HUDEP-2 (cell line): ENCODE data around the gene FGD2.

Experiments used
- DNase-seq, 76 experiments: peaks; one replicate each; lab custom pipeline; 2025; ENCODE audit not compliant: unreplicated experiment in 76 of 76; lab: John Stamatoyannopoulos, UW

FGD2 gene

DNA sequence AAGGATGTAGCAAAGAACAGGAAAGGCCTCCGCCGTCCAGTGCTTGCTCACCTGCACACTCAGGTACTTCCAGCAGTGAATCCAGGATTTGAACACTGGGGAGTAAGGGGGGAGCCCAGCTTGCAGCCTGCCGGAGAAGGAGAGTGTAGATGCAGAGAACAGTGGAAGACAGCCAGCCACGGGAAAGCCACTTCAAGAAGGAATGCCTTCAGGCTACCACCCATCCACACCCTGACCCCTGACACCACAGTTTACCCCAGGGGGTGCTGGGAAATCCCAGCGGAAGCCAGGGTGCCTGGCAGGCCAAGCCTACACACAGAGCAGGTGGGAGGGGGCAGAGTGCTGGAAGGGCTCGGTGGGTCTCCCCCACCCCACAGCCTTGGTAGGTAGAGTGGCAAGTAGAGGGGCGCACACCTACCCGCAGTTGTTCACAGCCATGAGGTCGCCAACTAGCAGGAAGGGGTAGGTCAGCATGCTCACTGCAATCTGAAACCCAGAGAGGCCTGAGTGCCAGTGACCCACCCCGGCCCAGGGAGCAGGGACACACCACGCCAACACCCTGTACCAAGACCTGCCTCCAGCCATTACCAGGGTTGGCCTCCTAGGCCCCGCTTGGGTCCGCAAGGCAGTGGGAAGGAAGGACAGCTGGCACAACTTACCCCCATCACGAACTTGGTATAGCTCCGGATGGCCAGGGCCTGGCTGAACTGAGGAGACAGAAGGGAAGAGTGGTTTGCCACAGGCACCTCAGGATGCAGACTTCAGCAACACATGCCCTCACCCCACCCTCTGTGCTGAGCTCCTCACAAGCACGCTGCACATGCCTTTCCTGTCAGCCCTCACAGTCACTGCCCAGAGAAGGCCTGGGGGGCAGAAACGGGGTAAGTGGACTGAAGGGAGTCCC lies 35.2 kb upstream of the FGD2 start:
- no peak for DNase-seq

DNA sequence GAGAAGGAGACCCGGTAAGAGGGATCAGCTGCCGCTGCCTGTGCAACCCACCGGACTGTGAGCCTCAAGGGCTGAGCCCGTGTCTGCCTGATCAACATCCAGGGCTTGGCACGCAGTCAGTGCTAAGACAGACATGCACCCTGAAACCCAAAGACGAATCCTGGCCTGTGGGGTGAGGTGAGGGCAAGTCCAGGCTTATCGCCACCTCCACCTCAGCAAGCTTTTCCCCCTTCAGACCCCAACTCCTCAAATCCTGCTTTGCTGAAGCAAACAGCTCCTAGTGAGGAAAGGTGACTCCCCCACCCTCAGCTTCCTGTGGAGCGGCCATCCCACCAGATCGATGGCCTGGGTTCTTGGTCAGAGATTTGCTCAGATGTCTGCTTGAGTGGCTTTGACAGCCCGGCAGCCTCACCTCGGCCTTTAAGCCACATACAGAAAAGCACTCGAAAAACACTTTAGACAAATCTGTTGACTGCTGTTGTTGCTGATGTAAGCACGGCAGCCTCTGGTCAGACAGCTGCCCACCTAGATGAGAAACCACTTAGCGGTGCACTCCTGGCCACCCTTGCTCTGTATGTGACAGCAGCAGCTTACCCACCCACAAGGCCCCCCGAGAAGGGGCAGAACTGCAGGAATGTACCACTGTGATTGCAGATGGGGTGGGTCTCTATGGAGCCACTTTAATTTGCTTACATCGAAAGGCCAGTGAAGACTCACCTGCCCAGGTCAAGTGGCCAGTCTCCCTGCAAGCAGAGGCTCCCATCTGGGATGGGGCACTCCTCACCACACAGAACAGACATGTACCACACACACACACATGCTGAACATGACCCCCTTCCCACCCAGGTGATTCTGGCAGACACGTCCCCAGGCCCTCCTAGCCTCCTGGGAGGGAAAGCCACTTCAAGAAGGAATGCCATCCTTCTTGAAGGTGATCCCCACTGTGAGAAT lies 34.3 kb upstream of the FGD2 start:
- DNase-seq: no peak

- DNase-seq: no peak
Observed at GRCh38 chr6:36971921-36972673, 33.4 kb upstream of the FGD2 start.

- DNase-seq: no peak
Observed at GRCh38 chr6:36973190-36973589, 32.3 kb upstream of the FGD2 start.

- DNase-seq: no peak
Observed at GRCh38 chr6:36973647-36974046, 31.8 kb upstream of the FGD2 start.

DNA sequence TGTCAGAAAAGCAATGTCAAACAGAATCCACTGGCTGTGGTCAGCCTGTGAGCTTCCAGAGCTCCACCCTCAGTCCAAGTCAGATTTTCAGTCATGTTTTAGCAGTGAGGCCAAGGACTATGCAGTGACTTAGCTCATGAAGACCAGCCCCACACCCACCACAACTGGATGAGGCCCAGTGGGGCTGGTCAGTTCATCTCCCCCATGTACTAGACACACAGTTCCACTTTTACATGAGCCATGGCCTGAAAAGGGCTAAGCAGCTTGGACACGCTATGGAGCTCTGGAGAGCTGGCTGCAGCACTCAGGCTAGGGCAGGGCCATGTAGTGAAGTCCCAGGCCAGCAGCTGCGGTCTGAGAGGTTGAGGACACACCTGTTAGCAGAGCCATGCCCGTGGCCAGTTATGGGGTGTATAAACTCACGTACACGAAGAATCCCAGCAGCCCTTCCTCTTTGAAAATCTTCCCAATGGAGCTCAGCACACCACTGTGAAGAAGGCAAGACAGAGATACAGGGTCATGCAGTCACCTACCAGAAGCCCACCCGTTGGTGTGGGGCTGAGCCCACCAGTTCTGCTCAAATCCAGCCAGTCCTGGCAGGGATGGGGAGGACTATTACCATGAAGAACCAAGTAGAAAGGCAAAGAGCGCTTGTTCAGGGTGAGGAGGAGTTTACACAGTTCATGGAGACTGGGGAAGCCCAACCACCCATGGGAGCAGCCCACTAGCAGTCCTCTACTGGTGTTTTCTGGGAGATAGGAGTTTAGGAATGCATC lies 30.0 kb upstream of the FGD2 start:
- DNase-seq: peak in 1 of 76 experiments; percentile 49

GRCh38 chr6:36976007-36976264 lies 29.5 kb upstream of the FGD2 start:
- peak in 72 of 76 experiments; percentile 43 to 89 (median 72) for DNase-seq

- no peak for DNase-seq
Observed at GRCh38 chr6:36976509-36976908, 28.9 kb upstream of the FGD2 start.

DNA sequence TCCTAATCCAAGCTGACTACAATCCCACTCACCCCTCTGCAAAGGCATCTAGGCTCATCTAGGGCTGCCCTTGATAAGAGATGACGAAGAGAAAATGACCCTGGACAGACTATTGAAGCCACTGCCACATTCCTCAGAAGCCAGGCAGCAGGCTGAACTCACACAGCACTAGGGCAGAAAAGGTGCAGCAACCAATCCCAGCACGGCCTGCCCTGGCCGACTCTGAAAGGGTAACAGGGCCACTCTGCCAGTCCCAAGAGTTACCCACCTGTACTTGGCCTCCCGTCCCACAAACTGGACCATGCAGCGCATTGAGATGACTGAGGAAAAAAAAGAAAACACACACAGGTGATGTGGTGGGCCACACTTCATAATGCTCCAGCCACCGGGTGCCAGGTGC lies 28.5 kb upstream of the FGD2 start:
- no peak for DNase-seq

DNA sequence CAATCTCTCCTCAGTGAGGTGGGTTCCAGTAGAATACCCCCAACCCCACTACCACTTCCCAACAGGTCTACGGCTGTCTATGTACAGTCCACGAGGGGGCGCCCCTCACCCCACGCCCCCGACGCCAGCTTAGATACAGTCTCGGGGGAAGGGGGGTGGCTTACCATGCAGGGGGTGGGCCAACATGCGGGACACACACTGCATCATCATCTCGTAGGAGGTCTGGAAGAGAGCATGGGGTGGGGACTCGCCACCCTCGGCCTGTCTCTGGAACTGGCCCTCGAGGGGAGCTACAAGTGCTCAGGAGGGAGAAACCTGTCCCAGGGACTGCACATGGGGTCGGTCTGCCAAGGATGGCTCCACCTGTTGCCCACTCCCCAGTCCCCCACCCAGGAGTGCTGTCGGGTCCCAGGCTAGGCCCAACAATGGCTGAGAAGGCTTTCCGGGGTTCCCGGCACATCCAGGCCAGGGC lies 27.9 kb upstream of the FGD2 start:
- no peak for DNase-seq

GRCh38 chr6:36978421-36979346 lies 26.8 kb upstream of the FGD2 start:
- peak in 47 of 76 experiments; percentile 10 to 73 (median 36) for DNase-seq

DNA sequence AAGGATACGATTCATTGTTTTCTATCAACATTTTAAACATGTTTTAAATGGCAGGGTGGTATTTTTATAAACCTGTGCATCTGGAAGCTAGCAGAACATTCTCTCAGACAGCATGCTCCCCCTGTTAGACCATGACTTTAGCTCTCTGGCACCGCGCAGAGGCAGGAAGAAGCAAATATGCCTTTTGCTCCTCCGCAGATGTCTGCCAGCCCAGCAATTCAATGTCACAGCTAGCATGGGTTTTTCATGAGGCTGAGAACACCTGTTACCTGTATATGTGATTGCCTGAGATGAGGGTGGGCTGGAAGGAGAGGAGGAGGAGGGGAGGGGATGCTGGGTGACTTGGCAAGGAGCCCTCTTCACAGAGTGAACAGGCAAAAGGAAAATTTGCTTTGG lies 26.1 kb upstream of the FGD2 start:
- DNase-seq: peak in 52 of 76 experiments; percentile 7 to 66 (median 37)

DNA sequence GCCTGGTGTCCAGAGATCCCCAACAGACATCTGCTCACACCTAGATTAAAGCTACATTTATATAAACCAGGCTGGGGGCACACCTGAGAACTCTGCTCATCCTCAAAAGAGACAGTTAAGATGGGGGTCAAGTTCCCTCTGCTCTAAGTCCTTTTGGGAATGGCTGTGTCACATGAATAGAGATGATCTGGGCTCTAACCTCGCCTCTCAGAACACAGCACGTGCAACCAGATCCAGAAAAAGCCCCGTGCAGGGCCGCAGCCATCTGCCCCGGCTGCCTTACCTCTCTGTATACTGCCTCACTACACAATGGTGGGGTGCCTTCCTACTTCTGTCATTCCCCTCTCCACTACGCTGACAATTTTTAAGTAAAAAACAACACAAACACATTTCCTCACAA lies 25.3 kb upstream of the FGD2 start:
- no peak for DNase-seq

- DNase-seq: no peak
Observed at GRCh38 chr6:36980876-36981619, 24.4 kb upstream of the FGD2 start.

DNA sequence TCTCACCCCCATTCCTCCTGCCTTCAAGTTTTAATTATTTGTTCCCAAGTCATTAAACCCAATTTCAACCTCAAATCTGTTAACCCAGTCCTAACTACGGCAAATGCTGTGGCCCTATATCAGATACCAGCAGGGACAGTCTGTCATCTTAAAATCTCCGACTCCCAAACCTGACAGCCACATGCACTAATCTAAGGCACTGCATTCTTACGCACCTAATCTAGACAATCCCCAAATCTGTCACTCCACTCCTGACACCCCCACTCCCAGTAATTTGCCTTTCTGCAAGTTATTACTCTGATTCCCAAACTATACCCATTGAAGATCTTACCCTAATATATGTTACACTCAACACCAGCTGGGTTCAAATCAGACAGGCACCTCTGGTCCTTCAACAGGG lies 21.9 kb upstream of the FGD2 start:
- DNase-seq: no peak

- peak in 1 of 76 experiments; percentile 21 for DNase-seq
Observed at GRCh38 chr6:36984581-36985416, 20.7 kb upstream of the FGD2 start.

DNA sequence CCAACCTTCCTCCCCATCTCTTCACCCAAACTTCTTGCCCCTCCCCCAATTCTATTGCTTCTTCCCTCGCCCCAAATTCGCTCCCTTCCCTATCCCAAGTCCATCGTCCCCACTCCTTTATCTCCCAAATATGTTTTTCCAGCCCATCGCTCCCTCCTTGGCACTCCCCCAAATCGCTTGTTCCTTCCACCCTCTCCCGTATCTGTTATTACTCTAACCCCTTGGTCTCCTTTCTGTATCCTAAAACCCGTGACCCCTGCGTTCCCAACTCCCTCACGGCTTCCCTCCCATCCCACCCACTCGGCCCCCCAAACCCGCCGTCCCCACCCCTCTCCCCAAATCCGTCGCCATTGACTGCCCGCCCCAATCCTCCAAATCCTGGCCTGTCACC lies 20.0 kb upstream of the FGD2 start:
- no peak for DNase-seq
